Suprapubic skin (tissue), 4 donors: ENCODE results near the gene CDH4. TPM values are rescaled to one million over a fixed set of nuclear protein-coding genes. Genes with fewer than 3 reads are reported as not detected.

ENCODE experiments used
- DNase-seq, 2 donors: peaks; one replicate each; pipeline ENCODE4 v3.0.0-alpha.2; 2019; ENCODE audit warnings: low spot score in 2 of 2
- H3K27ac ChIP-seq: fragments of 200-600 bp; sonication (generic); one replicate; pipeline ENCODE4 v1.5.1; 2019
- H3K27me3 ChIP-seq: fragments of 200-600 bp; sonication (generic); one replicate; pipeline ENCODE4 v1.5.1; 2019
- H3K36me3 ChIP-seq: fragments of 200-600 bp; sonication (generic); one replicate; pipeline ENCODE4 v1.5.1; 2019
- H3K4me1 ChIP-seq: fragments of 200-600 bp; sonication (generic); one replicate; pipeline ENCODE4 v1.5.1; 2019
- H3K4me3 ChIP-seq: fragments of 200-600 bp; sonication (generic); one replicate; pipeline ENCODE4 v1.5.1; 2019; ENCODE audit warnings: mild to moderate bottlenecking
- H3K9me3 ChIP-seq: fragments of 200-600 bp; sonication (generic); one replicate; pipeline ENCODE4 v1.5.1; 2019
- CTCF ChIP-seq, 2 donors: fragments of 200-600 bp in 1 of 2; fragments of 450-650 bp in 1 of 2; sonication (generic) in 1 of 2; IDR thresholded peaks; one replicate each; pipeline ENCODE4 v1.5.1; 2016 to 2019; ENCODE audit warnings: antibody characterized with exemption in 2 of 2, mild to moderate bottlenecking in 1 of 2, moderate library complexity in 1 of 2
- EP300 ChIP-seq: sonication (generic); formaldehyde crosslinking; IDR thresholded peaks from one replicate; pipeline ENCODE4 v1.6.1; 2017; ENCODE audit warnings: antibody characterized with exemption
- POLR2A ChIP-seq, 2 donors: fragments of 450-650 bp; IDR thresholded peaks; one replicate each; pipeline ENCODE4 v1.6.1; 2017; ENCODE audit warnings: antibody characterized with exemption in 2 of 2, mild to moderate bottlenecking in 2 of 2, moderate library complexity in 2 of 2
- POLR2AphosphoS5 ChIP-seq, 3 donors: sonication (generic); formaldehyde crosslinking; IDR thresholded peaks; one replicate each; pipeline ENCODE4 v1.6.1; 2017; ENCODE audit warnings: antibody characterized with exemption in 3 of 3
- WGBS: methylation state at CpG from one replicate; pipeline ENCODE4 v1.1.5; 2018; 5-methylcytosine and 5-hydroxymethylcytosine counted together
- total RNA-seq, 4 donors: library from RNA; depleted of rRNA; stranded (reverse); fragments of >200 nt; gene quantifications; one replicate each; pipeline ENCODE4 v1.1.0, GENCODE V29; 2016

Gene CDH4
- total RNA-seq, 4 donors from 2014 or later = 0.91 to 5.9 (median 2.6) TPM

- H3K4me1 ChIP-seq = peaks cover 3% of the 10 kb centered on the region
- WGBS = 91% methylated on average over 10 of the region's 12 CpGs
- no peaks in the 10 kb centered on the region for H3K9me3 ChIP-seq
- no peaks in the 10 kb centered on the region for H3K36me3 ChIP-seq
- H3K27me3 ChIP-seq = peaks cover 30% of the 10 kb centered on the region
- DNase-seq = peak; percentile 51 to 66
- H3K27ac ChIP-seq = no peak overlapping the region
- H3K4me3 ChIP-seq = no peak overlapping the region
- TF ChIP-seq POLR2A (IDR thresholded peaks at IDR 0.05) (no peak), CTCF (IDR thresholded peaks at IDR 0.05) (no peak), EP300 (no peak), POLR2AphosphoS5 (IDR thresholded peaks at IDR 0.05) (no peak)
Measured at GRCh38 chr20:61765871-61766654, 514.0 kb downstream of the CDH4 start.

- H3K4me1 ChIP-seq = peaks cover 3% of the 10 kb centered on the region
- H3K36me3 ChIP-seq = no peaks in the 10 kb centered on the region
- TF ChIP-seq CTCF (IDR thresholded peaks at IDR 0.05) (no peak), POLR2A (IDR thresholded peaks at IDR 0.05) (no peak), EP300 (no peak), POLR2AphosphoS5 (IDR thresholded peaks at IDR 0.05) (no peak)
- H3K27me3 ChIP-seq = peaks cover 27% of the 10 kb centered on the region
- DNase-seq = peak; percentile 48 to 73
- 75% methylated on average over 9 of the region's 15 CpGs for WGBS
- no peak overlapping the region for H3K27ac ChIP-seq
- no peak overlapping the region for H3K4me3 ChIP-seq
- no peaks in the 10 kb centered on the region for H3K9me3 ChIP-seq
Measured at GRCh38 chr20:61766921-61767610, 515.0 kb downstream of the CDH4 start.

GRCh38 chr20:61767761-61768494 lies 515.9 kb downstream of the CDH4 start:
- H3K36me3 ChIP-seq = no peaks in the 10 kb centered on the region
- peaks cover 27% of the 10 kb centered on the region for H3K27me3 ChIP-seq
- no peak for TF ChIP-seq POLR2A (IDR thresholded peaks at IDR 0.05)
- TF ChIP-seq EP300 = no peak
- no peak for TF ChIP-seq POLR2AphosphoS5 (IDR thresholded peaks at IDR 0.05)
- TF ChIP-seq CTCF (IDR thresholded peaks at IDR 0.05) = no peak
- WGBS = 91% methylated on average over 9 of the region's 14 CpGs
- H3K4me1 ChIP-seq = peaks cover 3% of the 10 kb centered on the region
- H3K9me3 ChIP-seq = no peaks in the 10 kb centered on the region
- H3K27ac ChIP-seq = no peak overlapping the region
- H3K4me3 ChIP-seq = no peak overlapping the region
- DNase-seq = peak; percentile 37 to 58

- Histone ChIP-seq H3K27me3 (peaks cover 30% of the 10 kb centered on the region), H3K27ac (no peak overlapping the region), H3K36me3 (no peaks in the 10 kb centered on the region), H3K4me1 (peaks cover 3% of the 10 kb centered on the region), H3K4me3 (no peak overlapping the region), H3K9me3 (no peaks in the 10 kb centered on the region)
- 50% methylated on average over 16 of the region's 16 CpGs for WGBS
- TF ChIP-seq POLR2A (IDR thresholded peaks at IDR 0.05) (no peak), CTCF (IDR thresholded peaks at IDR 0.05) (no peak), POLR2AphosphoS5 (IDR thresholded peaks at IDR 0.05) (no peak), EP300 (no peak)
- DNase-seq = peak; percentile 62 to 67
Measured at GRCh38 chr20:61768571-61769285, 516.7 kb downstream of the CDH4 start.
